HG02588 (cell line): ENCODE measurements around the gene SWAP70.
"Not testable (repeated sequence)": the region's sequence is repeated elsewhere in the genome, so short reads cannot be mapped to it uniquely, and the experiment has no call there.

Experiments used
- ATAC-seq: cut with Tn5 transposase; IDR thresholded peaks from one replicate; pipeline ENCODE4 v1.9.1; 2021; ENCODE audit warnings: mild to moderate bottlenecking, moderate library complexity; ENCODE audit not compliant: unreplicated experiment

The SWAP70 gene

GRCh38 chr11:9689721-9690120 lies 25.8 kb downstream of the SWAP70 start:
- no peak for ATAC-seq

- no peak for ATAC-seq
These were observed 28.0 kb downstream of the SWAP70 start for GRCh38 chr11:9691865-9692264.

- no peak for ATAC-seq
These were observed 28.8 kb downstream of the SWAP70 start for GRCh38 chr11:9692691-9693090.

- no peak for ATAC-seq
These were observed 30.1 kb downstream of the SWAP70 start for GRCh38 chr11:9693801-9694553.

GRCh38 chr11:9695228-9695627 lies 31.4 kb downstream of the SWAP70 start:
- ATAC-seq, result not testable (repeated sequence)

GRCh38 chr11:9697766-9698165 lies 33.9 kb downstream of the SWAP70 start:
- no peak for ATAC-seq

- ATAC-seq, result no peak
These were observed 36.4 kb downstream of the SWAP70 start for GRCh38 chr11:9700105-9700801.

- no peak for ATAC-seq
These were observed 37.9 kb downstream of the SWAP70 start for GRCh38 chr11:9701799-9702198.

GRCh38 chr11:9703280-9703679 lies 39.4 kb downstream of the SWAP70 start:
- ATAC-seq, result no peak

- ATAC-seq, result no peak
These were observed 40.2 kb downstream of the SWAP70 start for GRCh38 chr11:9704037-9704436.

- ATAC-seq, result no peak
These were observed 40.7 kb downstream of the SWAP70 start for GRCh38 chr11:9704620-9705019.

- ATAC-seq, result not testable (repeated sequence)
These were observed 41.5 kb downstream of the SWAP70 start for GRCh38 chr11:9705361-9705760.

- no peak for ATAC-seq
These were observed 44.7 kb downstream of the SWAP70 start for GRCh38 chr11:9708544-9708943.

- ATAC-seq, result no peak
These were observed 46.3 kb downstream of the SWAP70 start for GRCh38 chr11:9710223-9710622.

- no peak for ATAC-seq
These were observed 47.0 kb downstream of the SWAP70 start for GRCh38 chr11:9710852-9711251.

GRCh38 chr11:9711454-9712307 lies 47.8 kb downstream of the SWAP70 start:
- ATAC-seq, result no peak

- ATAC-seq, result no peak
These were observed 50.5 kb downstream of the SWAP70 start for GRCh38 chr11:9714272-9714940.

- ATAC-seq, result peak; percentile 74
These were observed 52.6 kb downstream of the SWAP70 start for GRCh38 chr11:9716275-9717039.

GRCh38 chr11:9717040-9717357 lies 53.1 kb downstream of the SWAP70 start:
- ATAC-seq, result no peak

GRCh38 chr11:9717719-9718118 lies 53.8 kb downstream of the SWAP70 start:
- ATAC-seq, result no peak
